ENCODE data around the gene HHIPL2. TPM values are rescaled to one million over a fixed set of nuclear protein-coding genes. Genes with fewer than 3 reads are reported as not detected.

HHIPL2 gene
- total and polyA plus RNA-seq, 4 donors: 0.31 to 0.98 (median 0.40) TPM; not detected in 1

- no peaks in the 10 kb centered on the region for H3K27me3 ChIP-seq (ENCODE audit: control insufficient read depth in 3 of 3, insufficient read depth in 3 of 3, low read length in 2 of 3)
- H3K9me3 ChIP-seq (ENCODE audit: control insufficient read depth in 4 of 4, insufficient read depth in 3 of 4, low read length in 3 of 4): no peaks in the 10 kb centered on the region
- DNase-seq (no peak), ATAC-seq (ENCODE audit: insufficient read depth, low FRiP score) (no peak)
- H3K4me1 ChIP-seq (ENCODE audit: control insufficient read depth in 5 of 5, insufficient read depth in 5 of 5, low read length in 5 of 5): no peaks in the 10 kb centered on the region
- H3K4me3 ChIP-seq: no peak overlapping the region
- no peak overlapping the region for H3K27ac ChIP-seq (ENCODE audit: low read depth in 1 of 2, low read length in 1 of 2)
- WGBS, 2 donors: 85 to 94% methylated on average over 5 of the region's 5 CpGs
- TF ChIP-seq, protein P1, sequence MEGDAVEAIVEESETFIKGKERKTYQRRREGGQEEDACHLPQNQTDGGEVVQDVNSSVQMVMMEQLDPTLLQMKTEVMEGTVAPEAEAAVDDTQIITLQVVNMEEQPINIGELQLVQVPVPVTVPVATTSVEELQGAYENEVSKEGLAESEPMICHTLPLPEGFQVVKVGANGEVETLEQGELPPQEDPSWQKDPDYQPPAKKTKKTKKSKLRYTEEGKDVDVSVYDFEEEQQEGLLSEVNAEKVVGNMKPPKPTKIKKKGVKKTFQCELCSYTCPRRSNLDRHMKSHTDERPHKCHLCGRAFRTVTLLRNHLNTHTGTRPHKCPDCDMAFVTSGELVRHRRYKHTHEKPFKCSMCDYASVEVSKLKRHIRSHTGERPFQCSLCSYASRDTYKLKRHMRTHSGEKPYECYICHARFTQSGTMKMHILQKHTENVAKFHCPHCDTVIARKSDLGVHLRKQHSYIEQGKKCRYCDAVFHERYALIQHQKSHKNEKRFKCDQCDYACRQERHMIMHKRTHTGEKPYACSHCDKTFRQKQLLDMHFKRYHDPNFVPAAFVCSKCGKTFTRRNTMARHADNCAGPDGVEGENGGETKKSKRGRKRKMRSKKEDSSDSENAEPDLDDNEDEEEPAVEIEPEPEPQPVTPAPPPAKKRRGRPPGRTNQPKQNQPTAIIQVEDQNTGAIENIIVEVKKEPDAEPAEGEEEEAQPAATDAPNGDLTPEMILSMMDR (IDR thresholded peaks at IDR 0.05; ENCODE audit: control extremely low read depth, extremely low read depth): no peak
- H3K36me3 ChIP-seq (ENCODE audit: control insufficient read depth in 4 of 4, insufficient read depth in 4 of 4, low read length in 4 of 4): no peaks in the 10 kb centered on the region
- H3K9ac ChIP-seq (ENCODE audit: insufficient read depth in 1 of 2, low read length in 2 of 2): no peak overlapping the region
Measured at GRCh38 chr1:222535455-222535854, 12.4 kb downstream of the HHIPL2 start.

GRCh38 chr1:222530852-222531251 is 17.1 kb downstream of the HHIPL2 start:
- H3K27ac ChIP-seq (ENCODE audit: low read depth in 1 of 2, low read length in 1 of 2): no peak overlapping the region
- no peak overlapping the region for H3K4me3 ChIP-seq
- TF ChIP-seq, protein P1 (IDR thresholded peaks at IDR 0.05; ENCODE audit: control extremely low read depth, extremely low read depth): no peak
- DNase-seq: no peak
- no peak overlapping the region for H3K9ac ChIP-seq (ENCODE audit: insufficient read depth in 1 of 2, low read length in 2 of 2)
- no peaks in the 10 kb centered on the region for H3K36me3 ChIP-seq (ENCODE audit: control insufficient read depth in 4 of 4, insufficient read depth in 4 of 4, low read length in 4 of 4)
- no peaks in the 10 kb centered on the region for H3K9me3 ChIP-seq (ENCODE audit: control insufficient read depth in 4 of 4, insufficient read depth in 3 of 4, low read length in 3 of 4)
- no peak for ATAC-seq (ENCODE audit: insufficient read depth, low FRiP score)
- no peaks in the 10 kb centered on the region for H3K27me3 ChIP-seq (ENCODE audit: control insufficient read depth in 3 of 3, insufficient read depth in 3 of 3, low read length in 2 of 3)
- H3K4me1 ChIP-seq (ENCODE audit: control insufficient read depth in 5 of 5, insufficient read depth in 5 of 5, low read length in 5 of 5): peaks cover 0 to 1% (median 0%) of the 10 kb centered on the region in 5 donors
- WGBS, 2 donors: 82 to 83% methylated on average over 6 of the region's 6 CpGs

DNA sequence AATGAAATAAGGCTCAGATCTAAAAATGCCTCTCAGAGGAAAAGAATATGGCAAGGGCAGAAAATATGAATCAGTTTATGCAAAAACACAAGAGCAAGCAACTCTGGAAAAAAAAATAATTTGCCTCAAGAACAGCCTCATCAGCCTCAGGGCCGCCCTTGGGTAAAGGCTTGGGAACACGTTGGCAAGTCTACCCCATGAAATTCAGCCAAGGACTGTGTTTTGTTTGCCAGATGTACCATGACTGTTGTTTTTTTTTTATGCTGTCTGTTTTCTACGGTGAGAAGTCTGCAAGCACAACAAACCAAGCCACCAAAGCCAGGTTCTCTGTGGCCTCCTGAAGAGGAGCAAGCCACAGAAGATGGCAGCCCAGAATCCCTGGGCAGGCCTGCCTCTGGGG is 18.0 kb downstream of the HHIPL2 start:
- 73 to 80% methylated on average over 3 of the region's 3 CpGs for WGBS, 2 donors
- ATAC-seq (ENCODE audit: insufficient read depth, low FRiP score) (no peak), DNase-seq (no peak)
- Histone ChIP-seq H3K27ac (ENCODE audit: low read depth in 1 of 2, low read length in 1 of 2) (no peak overlapping the region), H3K4me1 (ENCODE audit: control insufficient read depth in 5 of 5, insufficient read depth in 5 of 5, low read length in 5 of 5) (peaks cover 0 to 1% (median 0%) of the 10 kb centered on the region in 5 donors), H3K36me3 (ENCODE audit: control insufficient read depth in 4 of 4, insufficient read depth in 4 of 4, low read length in 4 of 4) (no peaks in the 10 kb centered on the region), H3K9ac (ENCODE audit: insufficient read depth in 1 of 2, low read length in 2 of 2) (no peak overlapping the region), H3K9me3 (ENCODE audit: control insufficient read depth in 4 of 4, insufficient read depth in 3 of 4, low read length in 3 of 4) (no peaks in the 10 kb centered on the region), H3K4me3 (no peak overlapping the region), H3K27me3 (ENCODE audit: control insufficient read depth in 3 of 3, insufficient read depth in 3 of 3, low read length in 2 of 3) (no peaks in the 10 kb centered on the region)
- TF ChIP-seq, protein P1 (IDR thresholded peaks at IDR 0.05; ENCODE audit: control extremely low read depth, extremely low read depth): no peak

DNA sequence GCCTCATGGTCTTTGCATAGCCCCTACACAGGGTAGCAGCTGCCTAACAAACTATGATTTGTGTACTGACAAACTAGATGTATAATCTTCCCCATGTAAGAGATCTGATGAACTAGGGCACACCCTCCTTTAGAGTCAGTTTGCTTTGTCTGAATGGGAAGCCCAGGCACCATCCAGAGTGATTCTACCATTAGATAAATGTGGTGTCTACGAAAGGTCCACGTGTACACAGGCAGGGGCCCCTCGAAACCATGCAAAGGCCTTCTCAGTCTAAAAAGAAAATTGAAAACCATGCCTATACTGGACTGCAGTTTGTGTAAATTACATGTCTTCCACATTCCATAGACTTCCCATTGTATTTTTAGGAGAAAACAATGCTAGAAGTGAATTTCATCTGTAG is 18.7 kb downstream of the HHIPL2 start:
- Histone ChIP-seq H3K36me3 (ENCODE audit: control insufficient read depth in 4 of 4, insufficient read depth in 4 of 4, low read length in 4 of 4) (no peaks in the 10 kb centered on the region), H3K9me3 (ENCODE audit: control insufficient read depth in 4 of 4, insufficient read depth in 3 of 4, low read length in 3 of 4) (no peaks in the 10 kb centered on the region), H3K4me3 (no peak overlapping the region), H3K27ac (ENCODE audit: low read depth in 1 of 2, low read length in 1 of 2) (no peak overlapping the region), H3K27me3 (ENCODE audit: control insufficient read depth in 3 of 3, insufficient read depth in 3 of 3, low read length in 2 of 3) (no peaks in the 10 kb centered on the region), H3K9ac (ENCODE audit: insufficient read depth in 1 of 2, low read length in 2 of 2) (no peak overlapping the region), H3K4me1 (ENCODE audit: control insufficient read depth in 5 of 5, insufficient read depth in 5 of 5, low read length in 5 of 5) (peaks cover 0 to 1% (median 0%) of the 10 kb centered on the region in 5 donors)
- WGBS, 2 donors: 89 to 91% methylated on average over 3 of the region's 3 CpGs
- TF ChIP-seq, protein P1 (IDR thresholded peaks at IDR 0.05; ENCODE audit: control extremely low read depth, extremely low read depth): no peak
- DNase-seq (no peak), ATAC-seq (ENCODE audit: insufficient read depth, low FRiP score) (no peak)

Measured in lung (tissue), 12 donors.